ENCODE data around the gene CD200R1L. TPM values are rescaled to one million over a fixed set of nuclear protein-coding genes. Genes with fewer than 3 reads are reported as not detected.
A peak's percentile ranks its signal among the peaks of the same experiment; 100 is the strongest.

The CD200R1L gene
- total RNA-seq, 1 experiment from 2014 or later = 0.06 TPM

- no peak for DNase-seq (ENCODE audit: low spot score)
Observed at GRCh38 chr3:112818289-112818688, 28.4 kb downstream of the CD200R1L start.

- DNase-seq (ENCODE audit: low spot score) = no peak
Observed at GRCh38 chr3:112817797-112818196, 28.9 kb downstream of the CD200R1L start.

GRCh38 chr3:112817271-112817670 lies 29.4 kb downstream of the CD200R1L start:
- no peak for DNase-seq (ENCODE audit: low spot score)

- DNase-seq (ENCODE audit: low spot score) = no peak
Observed at GRCh38 chr3:112815981-112816380, 30.7 kb downstream of the CD200R1L start.

GRCh38 chr3:112814266-112814665 lies 32.4 kb downstream of the CD200R1L start:
- DNase-seq (ENCODE audit: low spot score) = peak; percentile 51

GRCh38 chr3:112813723-112814171 lies 32.9 kb downstream of the CD200R1L start:
- no peak for DNase-seq (ENCODE audit: low spot score)

- DNase-seq (ENCODE audit: low spot score) = no peak
Observed at GRCh38 chr3:112813016-112813415, 33.6 kb downstream of the CD200R1L start.

- no peak for DNase-seq (ENCODE audit: low spot score)
Observed at GRCh38 chr3:112811917-112812660, 34.6 kb downstream of the CD200R1L start.

- no peak for DNase-seq (ENCODE audit: low spot score)
Observed at GRCh38 chr3:112811131-112811884, 35.4 kb downstream of the CD200R1L start.

GRCh38 chr3:112810561-112810960 lies 36.1 kb downstream of the CD200R1L start:
- DNase-seq (ENCODE audit: low spot score) = no peak

- DNase-seq (ENCODE audit: low spot score) = no peak
Observed at GRCh38 chr3:112808136-112808535, 38.5 kb downstream of the CD200R1L start.

- no peak for DNase-seq (ENCODE audit: low spot score)
Observed at GRCh38 chr3:112807685-112808084, 39.0 kb downstream of the CD200R1L start.

GRCh38 chr3:112806903-112807302 lies 39.8 kb downstream of the CD200R1L start:
- no peak for DNase-seq (ENCODE audit: low spot score)

- no peak for DNase-seq (ENCODE audit: low spot score)
Observed at GRCh38 chr3:112805126-112805525, 41.5 kb downstream of the CD200R1L start.

GRCh38 chr3:112804021-112804420 lies 42.6 kb downstream of the CD200R1L start:
- DNase-seq (ENCODE audit: low spot score) = no peak

- no peak for DNase-seq (ENCODE audit: low spot score)
Observed at GRCh38 chr3:112803467-112803866, 43.2 kb downstream of the CD200R1L start.

GRCh38 chr3:112802338-112802737 lies 44.3 kb downstream of the CD200R1L start:
- no peak for DNase-seq (ENCODE audit: low spot score)

- no peak for DNase-seq (ENCODE audit: low spot score)
Observed at GRCh38 chr3:112799946-112800345, 46.7 kb downstream of the CD200R1L start.

GRCh38 chr3:112794622-112795172 lies 52.0 kb downstream of the CD200R1L start:
- DNase-seq (ENCODE audit: low spot score) = no peak

GRCh38 chr3:112793326-112794081 lies 53.2 kb downstream of the CD200R1L start:
- no peak for DNase-seq (ENCODE audit: low spot score)

GRCh38 chr3:112791736-112792135 lies 54.9 kb downstream of the CD200R1L start:
- no peak for DNase-seq (ENCODE audit: low spot score)

- no peak for DNase-seq (ENCODE audit: low spot score)
Observed at GRCh38 chr3:112789787-112790186, 56.9 kb downstream of the CD200R1L start.

Data from H4 (cell line).